Loucy (cell line): ENCODE measurements around the gene C2CD3.

Experiments
- H2AFZ ChIP-seq: fragments of 200-600 bp; sonication (generic); 2 replicates; pipeline ENCODE4 v1.6.0; 2016; ENCODE audit warnings: antibody characterized with exemption, mild to moderate bottlenecking, low read length, moderate library complexity
- H3F3A ChIP-seq: fragments of 200-600 bp; 2 replicates; pipeline ENCODE4 v1.6.0; 2016; ENCODE audit warnings: antibody characterized with exemption, low read depth, mild to moderate bottlenecking
- H3K27me3 ChIP-seq: fragments of 200-600 bp; sonication (generic); 2 replicates; pipeline ENCODE4 v1.6.1; 2014; ENCODE audit warnings: low read length, mild to moderate bottlenecking; ENCODE audit not compliant: insufficient read depth, poor library complexity, severe bottlenecking
- H3K36me3 ChIP-seq: fragments of 200-600 bp; sonication (generic); 2 replicates; pipeline ENCODE4 v1.6.1; 2016; ENCODE audit warnings: low read length; ENCODE audit not compliant: insufficient read depth
- H3K4me1 ChIP-seq: fragments of 200-600 bp; sonication (generic); 2 replicates; pipeline ENCODE4 v1.5.1; 2014; ENCODE audit warnings: low read length, mild to moderate bottlenecking; ENCODE audit not compliant: insufficient read depth, poor library complexity, severe bottlenecking
- H3K4me2 ChIP-seq: fragments of 200-600 bp; sonication (generic); 2 replicates; pipeline ENCODE4 v1.6.0; 2014; ENCODE audit warnings: antibody characterized with exemption, low read length, low read depth, mild to moderate bottlenecking; ENCODE audit not compliant: poor library complexity, severe bottlenecking
- H3K4me3 ChIP-seq: fragments of 200-600 bp; sonication (generic); 2 replicates; pipeline ENCODE4 v1.5.1; 2014; ENCODE audit warnings: low read length, mild to moderate bottlenecking, mixed read lengths; ENCODE audit not compliant: poor library complexity, severe bottlenecking
- H3K79me2 ChIP-seq: fragments of 200-600 bp; sonication (generic); 2 replicates; pipeline ENCODE4 v1.6.1; 2014; ENCODE audit warnings: low read length; ENCODE audit not compliant: insufficient read depth
- H3K9ac ChIP-seq: fragments of 200-600 bp; sonication (generic); 2 replicates; pipeline ENCODE4 v1.6.0; 2014; ENCODE audit warnings: mild to moderate bottlenecking, low read depth, low read length, moderate library complexity; ENCODE audit not compliant: poor library complexity, severe bottlenecking
- H3K9me2 ChIP-seq: fragments of 200-600 bp; sonication (generic); replicated peaks from 2 replicates; pipeline ENCODE4 v1.6.1; 2016; ENCODE audit warnings: low read depth, low read length, mixed read lengths
- H3K9me3 ChIP-seq: fragments of 200-600 bp; sonication (generic); 2 replicates; pipeline ENCODE4 v1.6.1; 2014; ENCODE audit warnings: mild to moderate bottlenecking, antibody characterized with exemption, low read length, low read depth; ENCODE audit not compliant: insufficient read depth
- H4K20me1 ChIP-seq: fragments of 200-600 bp; sonication (generic); 2 replicates; pipeline ENCODE4 v1.6.0; 2014; ENCODE audit warnings: antibody characterized with exemption, low read length, mild to moderate bottlenecking; ENCODE audit not compliant: insufficient read depth, poor library complexity, severe bottlenecking
- EZH2phosphoT487 ChIP-seq: fragments of 200-600 bp; IDR thresholded peaks from 2 replicates; pipeline ENCODE4 v1.6.1; 2018; ENCODE audit warnings: antibody characterized with exemption, mild to moderate bottlenecking, moderate library complexity, borderline replicate concordance
- TF ChIP-seq, protein P1 (sequence below): fragments of 200-600 bp; sonication (generic); conservative IDR thresholded peaks from 2 replicates; pipeline ENCODE4 v1.5.1; 2014; ENCODE audit warnings: mild to moderate bottlenecking, antibody characterized with exemption, low read length

Gene C2CD3

DNA sequence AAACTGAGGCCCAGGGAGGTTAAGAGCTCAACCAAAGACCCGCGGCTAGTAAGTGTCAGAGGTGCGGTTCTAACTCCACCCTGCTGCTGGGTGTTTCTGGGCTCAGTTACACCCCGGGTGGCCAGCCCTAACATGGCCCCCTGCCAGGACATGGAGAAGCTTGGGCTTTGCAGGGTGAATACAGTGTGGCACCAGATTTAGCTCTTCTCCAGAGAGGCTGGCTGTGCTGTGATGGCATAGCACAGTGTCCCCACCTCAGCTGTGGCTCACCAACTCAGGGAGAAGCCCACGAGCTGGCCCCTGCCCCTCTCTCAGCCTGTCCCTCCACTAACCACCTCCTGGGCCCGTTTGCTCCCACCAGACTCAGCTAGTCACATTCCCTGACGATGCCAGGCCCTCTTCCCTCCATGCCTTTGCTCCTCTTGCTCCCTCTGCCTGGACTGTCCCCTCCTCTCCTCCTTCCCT, 168.9 kb downstream of the C2CD3 start:
- H3K4me2 ChIP-seq = no peak overlapping the region
- no peaks in the 10 kb centered on the region for H3F3A ChIP-seq
- no peaks in the 10 kb centered on the region for H3K79me2 ChIP-seq
- H3K9me3 ChIP-seq = no peaks in the 10 kb centered on the region
- no peaks in the 10 kb centered on the region for H3K9me2 ChIP-seq
- H3K4me3 ChIP-seq = no peak overlapping the region
- no peak for TF ChIP-seq EZH2phosphoT487
- TF ChIP-seq, protein P1, sequence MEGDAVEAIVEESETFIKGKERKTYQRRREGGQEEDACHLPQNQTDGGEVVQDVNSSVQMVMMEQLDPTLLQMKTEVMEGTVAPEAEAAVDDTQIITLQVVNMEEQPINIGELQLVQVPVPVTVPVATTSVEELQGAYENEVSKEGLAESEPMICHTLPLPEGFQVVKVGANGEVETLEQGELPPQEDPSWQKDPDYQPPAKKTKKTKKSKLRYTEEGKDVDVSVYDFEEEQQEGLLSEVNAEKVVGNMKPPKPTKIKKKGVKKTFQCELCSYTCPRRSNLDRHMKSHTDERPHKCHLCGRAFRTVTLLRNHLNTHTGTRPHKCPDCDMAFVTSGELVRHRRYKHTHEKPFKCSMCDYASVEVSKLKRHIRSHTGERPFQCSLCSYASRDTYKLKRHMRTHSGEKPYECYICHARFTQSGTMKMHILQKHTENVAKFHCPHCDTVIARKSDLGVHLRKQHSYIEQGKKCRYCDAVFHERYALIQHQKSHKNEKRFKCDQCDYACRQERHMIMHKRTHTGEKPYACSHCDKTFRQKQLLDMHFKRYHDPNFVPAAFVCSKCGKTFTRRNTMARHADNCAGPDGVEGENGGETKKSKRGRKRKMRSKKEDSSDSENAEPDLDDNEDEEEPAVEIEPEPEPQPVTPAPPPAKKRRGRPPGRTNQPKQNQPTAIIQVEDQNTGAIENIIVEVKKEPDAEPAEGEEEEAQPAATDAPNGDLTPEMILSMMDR = no peak
- peaks cover 18% of the 10 kb centered on the region for H3K4me1 ChIP-seq
- no peak overlapping the region for H3K9ac ChIP-seq
- H2AFZ ChIP-seq = no peak overlapping the region
- H3K36me3 ChIP-seq = no peaks in the 10 kb centered on the region
- no peaks in the 10 kb centered on the region for H3K27me3 ChIP-seq
- no peaks in the 10 kb centered on the region for H4K20me1 ChIP-seq

- no peaks in the 10 kb centered on the region for H3K9me2 ChIP-seq
- no peaks in the 10 kb centered on the region for H3K79me2 ChIP-seq
- no peaks in the 10 kb centered on the region for H3K9me3 ChIP-seq
- H3K36me3 ChIP-seq = no peaks in the 10 kb centered on the region
- no peak overlapping the region for H3K9ac ChIP-seq
- no peaks in the 10 kb centered on the region for H3F3A ChIP-seq
- no peak for TF ChIP-seq EZH2phosphoT487
- TF ChIP-seq, protein P1 = no peak
- no peak overlapping the region for H3K4me3 ChIP-seq
- H3K4me2 ChIP-seq = no peak overlapping the region
- H2AFZ ChIP-seq = no peak overlapping the region
- H3K27me3 ChIP-seq = no peaks in the 10 kb centered on the region
- peaks cover 22% of the 10 kb centered on the region for H3K4me1 ChIP-seq
- H4K20me1 ChIP-seq = no peaks in the 10 kb centered on the region
Measured at GRCh38 chr11:74000307-74001133, 170.3 kb downstream of the C2CD3 start.

- Histone ChIP-seq H3K4me2 (no peak overlapping the region), H3K36me3 (no peaks in the 10 kb centered on the region), H3K27me3 (no peaks in the 10 kb centered on the region)
Measured at GRCh38 chr11:73999581-74000306, 171.1 kb downstream of the C2CD3 start.

More at GRCh38 chr11:73999581-74000306, 171.1 kb downstream of the C2CD3 start:
- Histone ChIP-seq H3K9me3 (no peaks in the 10 kb centered on the region), H2AFZ (no peak overlapping the region), H3K4me3 (no peak overlapping the region), H3K4me1 (peaks cover 22% of the 10 kb centered on the region), H3K9ac (no peak overlapping the region), H3F3A (no peaks in the 10 kb centered on the region), H3K79me2 (no peaks in the 10 kb centered on the region), H4K20me1 (no peaks in the 10 kb centered on the region), H3K9me2 (no peaks in the 10 kb centered on the region)
- TF ChIP-seq, protein P1 = no peak
- no peak for TF ChIP-seq EZH2phosphoT487
